GM18909 (cell line): ENCODE results near the gene STT3B.

Experiments
- ATAC-seq: cut with Tn5 transposase; IDR thresholded peaks from one replicate; pipeline ENCODE4 v1.9.1; 2021; ENCODE audit warnings: mild to moderate bottlenecking; ENCODE audit not compliant: unreplicated experiment, poor library complexity

STT3B gene

GRCh38 chr3:31515486-31516284, 17.0 kb upstream of the STT3B start:
- no peak for ATAC-seq

GRCh38 chr3:31516757-31517156, 16.0 kb upstream of the STT3B start:
- no peak for ATAC-seq

DNA sequence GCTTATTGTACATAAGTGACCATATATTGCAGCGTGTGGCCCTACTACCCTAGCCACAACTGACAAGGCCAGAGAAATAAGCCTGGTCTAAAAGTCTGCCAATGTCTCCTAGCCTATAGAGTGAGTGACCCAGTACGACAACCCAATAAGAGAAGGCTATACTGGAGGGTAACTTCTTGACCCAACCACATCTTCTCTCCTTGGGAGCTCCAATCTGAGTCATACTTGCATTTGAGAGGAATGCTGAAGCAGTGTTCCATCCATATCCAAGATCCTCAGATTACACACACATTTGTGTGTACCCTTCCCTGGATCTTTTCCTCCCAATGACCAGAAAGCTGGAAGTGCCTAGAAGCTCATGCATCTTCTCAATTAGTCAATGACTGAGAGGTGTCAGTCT, 11.3 kb upstream of the STT3B start:
- no peak for ATAC-seq

DNA sequence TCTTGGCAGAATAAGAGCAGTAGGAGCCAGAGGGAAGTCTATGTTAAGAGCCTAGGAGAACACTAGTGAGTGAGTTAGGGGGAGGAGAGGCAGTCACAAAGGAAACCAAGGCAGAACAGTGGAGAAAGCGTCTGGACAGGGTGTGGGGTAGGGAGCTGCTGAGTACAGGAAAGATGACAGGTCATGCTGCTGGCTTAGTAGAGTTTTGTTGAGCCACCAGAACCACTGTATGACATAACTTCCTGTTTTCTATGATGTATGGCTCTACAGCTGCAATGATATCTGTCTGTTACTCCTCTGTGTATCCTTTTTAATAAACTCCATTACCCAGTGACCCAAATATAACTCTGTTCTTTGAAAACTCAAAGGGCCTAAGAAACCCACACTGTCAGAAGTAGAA, 10.6 kb upstream of the STT3B start:
- peak; percentile 75 for ATAC-seq

DNA sequence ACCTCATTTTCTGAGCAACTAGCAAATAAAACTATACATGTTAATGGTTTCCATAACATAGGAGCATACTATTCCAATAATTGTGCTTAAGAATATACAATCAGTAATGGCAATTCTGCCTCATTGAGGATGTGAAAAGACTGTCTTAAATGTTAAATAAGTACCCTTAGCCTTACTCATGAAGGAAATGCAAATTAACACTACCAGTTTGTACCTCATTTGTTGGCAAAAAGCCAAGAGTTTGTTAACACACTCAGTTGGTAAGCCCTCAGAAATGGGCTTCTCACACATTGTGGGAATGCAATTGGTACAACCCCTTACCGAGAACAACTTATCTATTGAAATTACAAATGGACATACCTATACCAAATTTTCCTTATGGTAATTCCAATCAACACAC, 9.2 kb upstream of the STT3B start:
- ATAC-seq = no peak

DNA sequence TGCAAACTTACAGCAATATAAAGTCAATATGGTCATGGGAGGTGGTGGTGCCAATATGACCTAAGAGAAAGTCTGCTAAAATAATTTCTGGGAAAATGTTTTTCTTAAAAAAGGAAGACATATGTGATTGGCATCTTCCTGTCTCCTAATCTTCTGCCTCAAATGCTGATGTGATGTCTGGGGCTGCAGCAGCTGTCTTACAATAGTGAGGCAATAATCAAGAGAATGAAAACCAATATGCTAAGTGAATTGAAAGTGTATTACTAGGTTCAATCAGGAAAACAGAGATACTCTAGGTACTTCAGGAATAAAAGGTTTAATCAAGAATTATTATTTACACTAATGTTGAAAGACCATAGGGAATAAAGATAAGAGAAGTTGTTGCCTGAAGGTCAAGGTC, 7.2 kb upstream of the STT3B start:
- no peak for ATAC-seq

GRCh38 chr3:31529421-31529820, 3.3 kb upstream of the STT3B start:
- ATAC-seq = no peak

GRCh38 chr3:31530039-31530959, 2.4 kb upstream of the STT3B start:
- no peak for ATAC-seq

DNA sequence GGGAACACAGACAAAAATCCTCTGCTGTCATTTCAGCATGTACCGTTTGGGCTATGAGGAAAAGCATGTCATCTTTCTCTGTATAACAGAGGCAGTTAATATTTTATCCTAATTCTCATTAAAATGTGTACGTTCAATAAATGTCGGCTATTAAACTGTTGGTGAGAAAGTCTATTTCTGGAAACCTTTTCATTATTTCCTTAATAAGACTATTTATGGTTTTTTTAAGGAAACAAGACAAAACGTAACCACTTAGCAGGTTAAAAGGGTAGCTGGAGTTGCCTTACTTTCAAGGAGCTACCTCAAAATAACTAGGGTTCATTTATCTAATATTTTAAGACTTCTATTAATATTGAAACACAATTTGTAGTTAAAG, 1.8 kb upstream of the STT3B start:
- no peak for ATAC-seq

- no peak for ATAC-seq
Measured at GRCh38 chr3:31531452-31531991, 1.2 kb upstream of the STT3B start.

GRCh38 chr3:31531992-31532586, 636 bp upstream of the STT3B start:
- ATAC-seq = peak; percentile 89

- peak; percentile 2 for ATAC-seq
Measured at GRCh38 chr3:31533169-31534064, 692 bp downstream of the STT3B start.

- no peak for ATAC-seq
Measured at GRCh38 chr3:31534065-31534425, 1.3 kb downstream of the STT3B start.

DNA sequence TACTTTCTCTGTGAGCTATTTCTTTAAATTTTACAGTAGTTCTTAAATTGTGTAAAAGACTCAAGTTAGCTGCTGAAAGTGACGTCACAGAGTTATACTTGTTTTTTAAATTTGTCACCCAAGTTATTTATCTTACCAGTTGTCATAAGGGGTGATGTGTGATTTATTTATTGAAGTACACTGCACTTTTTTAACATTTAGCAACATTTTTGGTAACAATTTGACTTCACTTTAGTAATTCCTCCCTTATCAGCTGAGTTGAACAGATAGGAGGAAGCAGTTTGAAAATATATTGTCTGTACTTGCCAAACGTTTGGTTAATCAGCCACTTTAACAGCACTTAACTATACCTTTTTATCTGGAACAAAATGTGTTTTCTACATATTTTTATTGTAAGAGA, 3.8 kb downstream of the STT3B start:
- no peak for ATAC-seq

- no peak for ATAC-seq
Measured at GRCh38 chr3:31538801-31539200, 6.1 kb downstream of the STT3B start.

GRCh38 chr3:31539275-31539674, 6.5 kb downstream of the STT3B start:
- ATAC-seq = no peak

DNA sequence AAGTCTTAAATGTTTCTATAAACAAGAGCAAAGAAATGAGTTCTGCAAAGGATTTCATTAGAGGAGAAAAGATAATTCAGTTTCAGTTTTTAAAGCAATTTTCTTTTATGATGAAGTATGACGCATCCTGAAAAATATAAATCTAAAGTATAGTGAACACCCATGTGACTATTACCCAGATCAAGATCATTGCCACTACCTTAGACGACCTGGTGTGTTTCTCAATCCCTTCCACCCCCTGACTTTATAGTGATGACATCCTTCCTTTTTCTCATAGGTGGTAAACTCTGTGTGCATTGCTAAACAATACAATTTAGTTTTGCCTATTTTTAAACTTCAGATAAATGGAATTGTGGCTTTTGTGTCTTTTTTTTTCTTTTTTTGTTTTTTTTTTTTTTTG, 8.4 kb downstream of the STT3B start:
- no peak for ATAC-seq

GRCh38 chr3:31542246-31542645, 9.5 kb downstream of the STT3B start:
- no peak for ATAC-seq

- no peak for ATAC-seq
Measured at GRCh38 chr3:31543375-31543774, 10.7 kb downstream of the STT3B start.

GRCh38 chr3:31544634-31545033, 11.9 kb downstream of the STT3B start:
- no peak for ATAC-seq
